ENCODE results near the gene HAO2. TPM values are rescaled to one million over a fixed set of nuclear protein-coding genes. Genes with fewer than 3 reads are reported as not detected.

HAO2 gene
- total and polyA plus RNA-seq, 9 donors = 0.12 to 0.50 (median 0.23) TPM; not detected in 6

DNA sequence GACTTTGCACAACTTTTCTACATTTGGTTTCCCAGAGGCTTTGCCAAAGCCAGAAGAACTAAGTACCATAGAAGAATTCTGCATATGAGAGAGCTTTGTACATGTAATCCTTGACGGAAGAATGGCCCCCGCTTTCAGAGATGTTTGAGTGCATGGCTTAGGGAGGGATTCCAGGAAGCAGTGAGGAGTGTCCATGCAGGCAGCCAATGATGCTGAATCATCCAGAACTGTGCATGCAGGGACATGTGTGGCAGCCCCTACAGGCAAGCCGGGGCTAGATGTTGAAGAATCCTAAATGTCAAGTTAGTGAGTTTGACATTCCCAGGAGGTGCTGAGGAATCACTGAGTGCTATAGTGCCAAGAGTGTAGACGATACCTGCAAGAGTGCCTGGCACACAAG, 9.9 kb upstream of the HAO2 start:
- Histone ChIP-seq H3K9me3 (no peaks in the 10 kb centered on the region), H3K27me3 (no peaks in the 10 kb centered on the region), H3K4me1 (ENCODE audit: insufficient read depth) (no peaks in the 10 kb centered on the region), H3K4me3 (no peak overlapping the region), H3K27ac (no peak overlapping the region), H3K36me3 (no peaks in the 10 kb centered on the region)
- TF ChIP-seq EP300 (IDR thresholded peaks at IDR 0.05) (no peak), POLR2A (IDR thresholded peaks at IDR 0.05) (no peak)
- TF ChIP-seq, protein P1, sequence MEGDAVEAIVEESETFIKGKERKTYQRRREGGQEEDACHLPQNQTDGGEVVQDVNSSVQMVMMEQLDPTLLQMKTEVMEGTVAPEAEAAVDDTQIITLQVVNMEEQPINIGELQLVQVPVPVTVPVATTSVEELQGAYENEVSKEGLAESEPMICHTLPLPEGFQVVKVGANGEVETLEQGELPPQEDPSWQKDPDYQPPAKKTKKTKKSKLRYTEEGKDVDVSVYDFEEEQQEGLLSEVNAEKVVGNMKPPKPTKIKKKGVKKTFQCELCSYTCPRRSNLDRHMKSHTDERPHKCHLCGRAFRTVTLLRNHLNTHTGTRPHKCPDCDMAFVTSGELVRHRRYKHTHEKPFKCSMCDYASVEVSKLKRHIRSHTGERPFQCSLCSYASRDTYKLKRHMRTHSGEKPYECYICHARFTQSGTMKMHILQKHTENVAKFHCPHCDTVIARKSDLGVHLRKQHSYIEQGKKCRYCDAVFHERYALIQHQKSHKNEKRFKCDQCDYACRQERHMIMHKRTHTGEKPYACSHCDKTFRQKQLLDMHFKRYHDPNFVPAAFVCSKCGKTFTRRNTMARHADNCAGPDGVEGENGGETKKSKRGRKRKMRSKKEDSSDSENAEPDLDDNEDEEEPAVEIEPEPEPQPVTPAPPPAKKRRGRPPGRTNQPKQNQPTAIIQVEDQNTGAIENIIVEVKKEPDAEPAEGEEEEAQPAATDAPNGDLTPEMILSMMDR (IDR thresholded peaks at IDR 0.05) = no peak
- WGBS, 3 donors = 83 to 90% (median 85%) methylated on average over 4 of the region's 4 CpGs
- no peak for DNase-seq
- intact Hi-C loops (cut with DNase I) = no loop called here

DNA sequence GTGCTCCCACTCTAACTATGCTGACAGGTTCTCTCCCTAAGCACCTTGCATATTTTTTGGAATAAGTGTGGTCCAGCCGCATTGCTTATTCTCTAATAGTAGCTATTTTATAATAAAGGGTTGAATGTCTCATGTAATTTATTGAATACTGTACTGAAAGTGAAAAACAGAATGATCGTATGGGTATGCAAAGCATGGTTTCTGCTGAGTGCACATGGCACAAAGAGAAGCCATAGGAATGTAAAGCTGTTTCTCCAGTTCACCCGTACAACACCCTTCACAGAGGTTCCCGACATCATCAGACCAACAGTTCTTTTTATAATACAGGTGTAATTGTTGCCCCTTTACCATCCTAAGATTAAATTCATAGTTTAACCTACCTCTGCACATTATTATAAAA, 8.9 kb upstream of the HAO2 start:
- intact Hi-C loops (cut with DNase I) = loop anchor here in 1 of 4 donors (10.0 kb wide), 1 partner anchor 85 kb away; no protein-coding TSS in a partner anchor
- no peak for DNase-seq
- no peaks in the 10 kb centered on the region for H3K36me3 ChIP-seq
- no peak overlapping the region for H3K4me3 ChIP-seq
- no peak overlapping the region for H3K27ac ChIP-seq
- WGBS, 3 donors = 92 to 95% (median 92%) methylated on average over 4 of the region's 4 CpGs
- H3K9me3 ChIP-seq = no peaks in the 10 kb centered on the region
- H3K27me3 ChIP-seq = no peaks in the 10 kb centered on the region
- TF ChIP-seq, protein P1 (IDR thresholded peaks at IDR 0.05) = no peak
- TF ChIP-seq EP300 (IDR thresholded peaks at IDR 0.05) (no peak), POLR2A (IDR thresholded peaks at IDR 0.05) (no peak)
- no peaks in the 10 kb centered on the region for H3K4me1 ChIP-seq (ENCODE audit: insufficient read depth)

DNA sequence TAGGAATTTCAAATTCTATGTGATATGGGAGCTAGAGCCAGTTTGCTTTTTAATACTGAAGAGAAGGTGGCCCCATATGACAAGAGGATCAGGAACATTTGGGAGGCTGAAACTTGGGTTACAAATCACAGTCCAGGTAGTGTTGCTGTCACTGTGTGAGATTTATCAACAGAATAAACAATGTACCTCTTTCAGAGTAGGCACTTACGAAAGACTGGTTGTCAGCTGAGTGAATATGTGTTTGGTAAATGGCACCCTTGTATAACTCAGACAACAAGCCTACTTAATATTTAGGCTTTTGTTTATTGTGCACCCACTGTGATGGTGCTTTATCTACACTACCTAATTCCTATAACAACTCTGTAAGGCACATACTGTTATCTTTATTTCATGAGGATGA, 7.4 kb upstream of the HAO2 start:
- Histone ChIP-seq H3K27me3 (no peaks in the 10 kb centered on the region), H3K4me3 (no peak overlapping the region), H3K27ac (no peak overlapping the region), H3K4me1 (ENCODE audit: insufficient read depth) (no peaks in the 10 kb centered on the region), H3K36me3 (no peaks in the 10 kb centered on the region), H3K9me3 (no peaks in the 10 kb centered on the region)
- TF ChIP-seq EP300 (IDR thresholded peaks at IDR 0.05) (no peak), POLR2A (IDR thresholded peaks at IDR 0.05) (no peak)
- TF ChIP-seq, protein P1 (IDR thresholded peaks at IDR 0.05) = no peak
- intact Hi-C loops (cut with DNase I) = loop anchor here in 1 of 4 donors (10.0 kb wide), 1 partner anchor 86 kb away; no protein-coding TSS in a partner anchor
- no peak for DNase-seq
- WGBS, 3 donors = 91 to 93% (median 91%) methylated on average over 1 of the region's 1 CpG

DNA sequence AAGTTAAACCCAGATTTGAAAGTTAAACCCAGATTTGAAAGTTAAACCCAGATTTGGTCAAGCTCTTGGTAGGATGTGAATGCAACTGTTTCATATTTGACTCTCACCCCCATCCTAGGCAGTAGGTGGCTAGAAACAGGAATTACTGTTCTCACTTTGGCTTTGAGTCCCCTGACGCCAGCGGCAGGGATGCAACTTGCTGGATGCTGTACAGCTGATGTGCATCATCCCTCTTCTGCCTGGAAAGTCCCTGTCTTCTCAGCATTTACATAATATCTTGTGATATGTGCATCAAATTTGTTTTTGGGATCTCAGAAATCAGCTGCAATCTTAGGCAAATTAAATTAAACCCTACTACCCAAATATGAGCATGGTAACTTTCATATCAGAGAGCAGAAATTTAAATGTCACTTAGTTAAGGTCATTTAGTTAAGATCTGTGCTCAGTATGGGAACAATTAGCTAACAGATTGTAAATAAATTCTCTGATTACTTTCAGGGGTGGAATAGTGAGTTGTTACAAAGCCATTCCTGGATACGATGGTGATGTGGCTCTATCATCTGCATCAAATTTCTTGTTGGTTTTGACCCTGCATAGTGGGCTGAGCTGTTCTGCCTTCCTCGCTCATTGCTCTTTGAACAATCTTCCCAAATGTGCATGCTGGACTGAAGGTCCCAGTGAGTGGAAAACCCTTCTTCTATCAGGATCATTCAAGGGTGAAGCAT, 6.8 kb upstream of the HAO2 start:
- no peak overlapping the region for H3K4me3 ChIP-seq
- no peaks in the 10 kb centered on the region for H3K36me3 ChIP-seq
- intact Hi-C loops (cut with DNase I) = loop anchor here in 1 of 4 donors (10.0 kb wide), 1 partner anchor 87 kb away; no protein-coding TSS in a partner anchor
- no peaks in the 10 kb centered on the region for H3K27me3 ChIP-seq
- no peak overlapping the region for H3K27ac ChIP-seq
- no peak for DNase-seq
- H3K9me3 ChIP-seq = no peaks in the 10 kb centered on the region
- H3K4me1 ChIP-seq (ENCODE audit: insufficient read depth) = no peaks in the 10 kb centered on the region
- WGBS, 3 donors = 69 to 76% (median 73%) methylated on average over 4 of the region's 4 CpGs
- TF ChIP-seq EP300 (IDR thresholded peaks at IDR 0.05) (no peak), POLR2A (IDR thresholded peaks at IDR 0.05) (no peak)
- TF ChIP-seq, protein P1 (IDR thresholded peaks at IDR 0.05) = no peak

Measured in ovary (tissue), 9 donors.